ENCODE data around the gene CCDC183. TPM values are rescaled to one million over a fixed set of nuclear protein-coding genes. Genes with fewer than 3 reads are reported as not detected.

CCDC183 gene
- total RNA-seq, 1 experiment from 2014 or later, result 1.1 TPM

DNA sequence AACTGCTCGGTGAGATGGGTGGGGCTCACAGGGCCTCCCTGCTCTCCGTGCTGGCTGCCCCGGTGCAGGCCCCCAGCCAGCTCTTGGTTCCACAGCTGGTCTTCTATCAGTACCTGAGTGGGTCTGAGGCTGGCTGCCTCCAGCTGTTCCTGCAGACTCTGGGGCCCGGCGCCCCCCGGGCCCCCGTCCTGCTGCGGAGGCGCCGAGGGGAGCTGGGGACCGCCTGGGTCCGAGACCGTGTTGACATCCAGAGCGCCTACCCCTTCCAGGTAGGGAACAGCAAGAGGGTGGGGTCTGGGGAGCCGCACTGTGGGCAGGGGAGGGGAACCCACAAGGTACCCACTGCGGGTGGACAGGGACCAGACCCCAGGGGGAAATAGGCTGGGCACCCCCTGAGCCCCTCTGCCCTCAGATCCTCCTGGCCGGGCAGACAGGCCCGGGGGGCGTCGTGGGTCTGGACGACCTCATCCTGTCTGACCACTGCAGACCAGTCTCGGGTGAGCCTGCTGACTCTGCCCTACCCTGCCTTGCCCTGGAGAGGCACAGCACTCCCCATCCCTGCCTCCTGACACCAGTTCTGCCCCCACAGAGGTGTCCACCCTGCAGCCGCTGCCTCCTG lies 58.8 kb downstream of the CCDC183 start:
- Histone ChIP-seq H3K23ac (ENCODE audit: insufficient read length, low read depth, low read length) (no peak overlapping the region), H3K79me1 (ENCODE audit: insufficient read depth, low read depth, low read length, poor library complexity, severe bottlenecking) (no peaks in the 10 kb centered on the region), H2AFZ (ENCODE audit: low read length) (no peak overlapping the region), H2BK5ac (ENCODE audit: insufficient read length, low read length) (no peak overlapping the region), H3K27ac (ENCODE audit: insufficient read length, low read depth, low read length) (no peak overlapping the region), H3K4me2 (ENCODE audit: insufficient read depth, insufficient read length, low read length) (no peak overlapping the region), H4K91ac (ENCODE audit: insufficient read length, low read depth, low read length) (no peak overlapping the region), H3K4me1 (ENCODE audit: insufficient read depth, low read length) (no peaks in the 10 kb centered on the region), H3T11ph (ENCODE audit: low read length) (no peak overlapping the region), H4K20me1 (ENCODE audit: control insufficient read depth, insufficient read depth, insufficient read length) (no peaks in the 10 kb centered on the region), H3K27me3 (ENCODE audit: insufficient read depth, low read length) (no peaks in the 10 kb centered on the region), H3K79me2 (ENCODE audit: insufficient read depth, low read length) (no peaks in the 10 kb centered on the region), H3K18ac (ENCODE audit: insufficient read length, low read depth, low read length) (no peak overlapping the region), H4K5ac (ENCODE audit: insufficient read length, low read depth, low read length) (no peak overlapping the region), H2BK20ac (ENCODE audit: low read depth, low read length, poor library complexity, severe bottlenecking) (no peak overlapping the region), H3K9ac (ENCODE audit: extremely low read depth, insufficient read length, low read length) (no peak overlapping the region), H3K4ac (ENCODE audit: low read depth, low read length) (no peak overlapping the region), H3K14ac (ENCODE audit: insufficient read depth, low read length) (no peak overlapping the region), H2BK15ac (ENCODE audit: low read depth, low read length) (no peak overlapping the region), H3K9me3 (ENCODE audit: control insufficient read depth, low read depth, low read length) (no peaks in the 10 kb centered on the region), H3K23me2 (ENCODE audit: insufficient read length, low read depth, low read length, poor library complexity, severe bottlenecking) (no peaks in the 10 kb centered on the region), H4K8ac (replicated peaks; ENCODE audit: insufficient read length, low read depth, low read length) (no peak overlapping the region), H2AK5ac (ENCODE audit: insufficient read length, low read length) (no peak overlapping the region), H2BK120ac (ENCODE audit: low read depth, low read length, poor library complexity, severe bottlenecking) (no peak overlapping the region), H2BK12ac (ENCODE audit: insufficient read length, low read depth, low read length) (no peak overlapping the region), H3K56ac (ENCODE audit: insufficient read length, low read depth, low read length) (no peak overlapping the region)
- Mint-ChIP-seq H3K27me3 (ENCODE audit: low read depth) (no peaks in the 10 kb centered on the region; the same call in 1 of the 2 replicates), H3K4me3 (no peak overlapping the region), H3K27ac (0 out of 7 replicates have a peak overlapping the region, but pooled peaks of 1 of the 3 experiments have one; percentile 53), H3K36me3 (ENCODE audit: insufficient read depth in 1 of 3, low read depth in 3 of 3) (peaks cover 0 to 12% (median 10%) of the 10 kb centered on the region in 3 experiments; a peak in 3 of 7 replicates), H3K9me3 (no peaks in the 10 kb centered on the region), H3K4me1 (peaks cover 0 to 2% of the 10 kb centered on the region in 2 experiments; a peak in 2 of 4 replicates)
- no peak for DNase-seq
- TF ChIP-seq, protein P1, sequence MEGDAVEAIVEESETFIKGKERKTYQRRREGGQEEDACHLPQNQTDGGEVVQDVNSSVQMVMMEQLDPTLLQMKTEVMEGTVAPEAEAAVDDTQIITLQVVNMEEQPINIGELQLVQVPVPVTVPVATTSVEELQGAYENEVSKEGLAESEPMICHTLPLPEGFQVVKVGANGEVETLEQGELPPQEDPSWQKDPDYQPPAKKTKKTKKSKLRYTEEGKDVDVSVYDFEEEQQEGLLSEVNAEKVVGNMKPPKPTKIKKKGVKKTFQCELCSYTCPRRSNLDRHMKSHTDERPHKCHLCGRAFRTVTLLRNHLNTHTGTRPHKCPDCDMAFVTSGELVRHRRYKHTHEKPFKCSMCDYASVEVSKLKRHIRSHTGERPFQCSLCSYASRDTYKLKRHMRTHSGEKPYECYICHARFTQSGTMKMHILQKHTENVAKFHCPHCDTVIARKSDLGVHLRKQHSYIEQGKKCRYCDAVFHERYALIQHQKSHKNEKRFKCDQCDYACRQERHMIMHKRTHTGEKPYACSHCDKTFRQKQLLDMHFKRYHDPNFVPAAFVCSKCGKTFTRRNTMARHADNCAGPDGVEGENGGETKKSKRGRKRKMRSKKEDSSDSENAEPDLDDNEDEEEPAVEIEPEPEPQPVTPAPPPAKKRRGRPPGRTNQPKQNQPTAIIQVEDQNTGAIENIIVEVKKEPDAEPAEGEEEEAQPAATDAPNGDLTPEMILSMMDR (conservative IDR thresholded peaks at IDR 0.05), result no peak
- WGBS (ENCODE audit: extremely low coverage, insufficient read length, low lambda C conversion rate), result no CpG with 5 or more reads among the region's 23 CpGs
